OCI-LY1 (cell line): ENCODE data around the gene SLC18B1.
A peak's percentile ranks its signal among the peaks of the same experiment; 100 is the strongest.

Experiments
- H2AFZ ChIP-seq: fragments of 200-600 bp; sonication (generic), shearing (Covaris generic); 2 replicates; pipeline ENCODE4 v1.6.0; 2014; ENCODE audit warnings: antibody characterized with exemption, mild to moderate bottlenecking, low read length
- H3F3A ChIP-seq: fragments of 200-600 bp; sonication (generic), shearing (Covaris generic); 2 replicates; pipeline ENCODE4 v1.6.0; 2014; ENCODE audit warnings: mild to moderate bottlenecking, antibody characterized with exemption, low read length, moderate library complexity; ENCODE audit not compliant: insufficient read depth
- H3K27ac ChIP-seq: fragments of 200-600 bp; sonication (generic); 2 replicates; pipeline ENCODE4 v1.5.1; 2014; ENCODE audit warnings: low read length, mixed run types, mild to moderate bottlenecking, low read depth; ENCODE audit not compliant: poor library complexity, severe bottlenecking
- H3K27me3 ChIP-seq: fragments of 200-600 bp; sonication (generic); 2 replicates; pipeline ENCODE4 v1.6.0; 2014; ENCODE audit warnings: antibody characterized with exemption, mild to moderate bottlenecking, low read length, moderate library complexity; ENCODE audit not compliant: insufficient read depth
- H3K36me3 ChIP-seq: fragments of 200-600 bp; sonication (generic); 2 replicates; pipeline ENCODE4 v1.6.1; 2014; ENCODE audit warnings: mild to moderate bottlenecking, antibody characterized with exemption, low read length, moderate library complexity, mixed read lengths; ENCODE audit not compliant: insufficient read depth
- H3K4me1 ChIP-seq: fragments of 200-600 bp; sonication (generic); 2 replicates; pipeline ENCODE4 v1.5.1; 2014; ENCODE audit warnings: mild to moderate bottlenecking, low read length, moderate library complexity; ENCODE audit not compliant: insufficient read depth, severe bottlenecking
- H3K4me2 ChIP-seq: fragments of 200-600 bp; sonication (generic), shearing (Covaris generic); 2 replicates; pipeline ENCODE4 v1.6.1; 2014; ENCODE audit warnings: low read length
- H3K4me3 ChIP-seq: fragments of 200-600 bp; sonication (generic); 2 replicates; pipeline ENCODE4 v1.5.1; 2014; ENCODE audit warnings: low read length, low read depth, mild to moderate bottlenecking, mixed read lengths; ENCODE audit not compliant: poor library complexity, severe bottlenecking
- H3K79me2 ChIP-seq: fragments of 200-600 bp; shearing (Covaris generic); 2 replicates; pipeline ENCODE4 v1.6.1; 2016; ENCODE audit warnings: mixed run types, low read length, mixed read lengths; ENCODE audit not compliant: insufficient read depth
- H3K9ac ChIP-seq: fragments of 200-600 bp; sonication (generic), shearing (Covaris generic); 2 replicates; pipeline ENCODE4 v1.6.1; 2014; ENCODE audit warnings: mild to moderate bottlenecking, low read length, mixed read lengths
- H3K9me2 ChIP-seq: fragments of 200-600 bp; sonication (generic), shearing (Covaris generic); 2 replicates; pipeline ENCODE4 v1.6.1; 2014; ENCODE audit warnings: low read depth, mild to moderate bottlenecking, low read length, mixed read lengths
- H3K9me3 ChIP-seq: fragments of 200-600 bp; shearing (Covaris generic); 2 replicates; pipeline ENCODE4 v1.6.1; 2014; ENCODE audit warnings: low read length, mixed read lengths
- H4K20me1 ChIP-seq: fragments of 200-600 bp; sonication (generic), shearing (Covaris generic); 2 replicates; pipeline ENCODE4 v1.6.0; 2016; ENCODE audit warnings: mild to moderate bottlenecking, low read length; ENCODE audit not compliant: insufficient read depth
- EZH2 ChIP-seq: fragments of 200-600 bp; sonication (generic), shearing (Covaris generic); IDR thresholded peaks from 2 replicates; pipeline ENCODE4 v1.8.0; 2017; ENCODE audit warnings: borderline replicate concordance, mixed run types, mild to moderate bottlenecking, antibody characterized with exemption, low read length, moderate library complexity, mixed read lengths
- TF ChIP-seq, protein P1 (sequence below): fragments of 200-600 bp; sonication (generic), shearing (Covaris generic); IDR thresholded peaks from 2 replicates; pipeline ENCODE4 v1.5.1; 2017; ENCODE audit warnings: mild to moderate bottlenecking, antibody characterized with exemption, low read length, moderate library complexity, mixed read lengths

Gene SLC18B1

DNA sequence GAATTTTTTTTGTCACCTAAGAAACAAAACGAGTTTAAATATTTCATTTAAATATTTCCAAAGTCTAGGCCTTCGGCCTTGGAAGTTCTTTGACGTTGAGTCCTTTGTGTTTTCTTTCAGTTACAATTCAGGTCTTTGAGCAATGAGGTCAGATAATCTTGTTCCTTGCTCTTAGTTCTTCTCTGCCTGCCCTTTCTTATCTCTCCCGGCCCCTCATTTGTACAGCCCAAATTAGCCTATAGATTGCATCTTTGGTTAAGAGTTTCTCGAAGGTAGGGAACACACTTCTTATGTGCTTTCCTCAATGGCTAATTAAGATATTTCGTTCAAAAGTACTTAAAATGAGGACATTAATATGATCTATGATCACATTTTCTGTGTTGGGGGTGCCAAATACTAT lies 34.5 kb upstream of the SLC18B1 start:
- H3K9ac ChIP-seq, result no peak overlapping the region
- H3K27ac ChIP-seq, result no peak overlapping the region
- H3F3A ChIP-seq, result no peaks in the 10 kb centered on the region
- no peaks in the 10 kb centered on the region for H3K79me2 ChIP-seq
- H3K27me3 ChIP-seq, result no peaks in the 10 kb centered on the region
- H2AFZ ChIP-seq, result no peak overlapping the region
- H3K36me3 ChIP-seq, result no peaks in the 10 kb centered on the region
- no peak overlapping the region for H3K4me3 ChIP-seq
- H4K20me1 ChIP-seq, result no peaks in the 10 kb centered on the region
- H3K9me2 ChIP-seq, result no peaks in the 10 kb centered on the region
- no peaks in the 10 kb centered on the region for H3K4me1 ChIP-seq
- H3K9me3 ChIP-seq, result no peaks in the 10 kb centered on the region
- no peak overlapping the region for H3K4me2 ChIP-seq
- TF ChIP-seq, protein P1, sequence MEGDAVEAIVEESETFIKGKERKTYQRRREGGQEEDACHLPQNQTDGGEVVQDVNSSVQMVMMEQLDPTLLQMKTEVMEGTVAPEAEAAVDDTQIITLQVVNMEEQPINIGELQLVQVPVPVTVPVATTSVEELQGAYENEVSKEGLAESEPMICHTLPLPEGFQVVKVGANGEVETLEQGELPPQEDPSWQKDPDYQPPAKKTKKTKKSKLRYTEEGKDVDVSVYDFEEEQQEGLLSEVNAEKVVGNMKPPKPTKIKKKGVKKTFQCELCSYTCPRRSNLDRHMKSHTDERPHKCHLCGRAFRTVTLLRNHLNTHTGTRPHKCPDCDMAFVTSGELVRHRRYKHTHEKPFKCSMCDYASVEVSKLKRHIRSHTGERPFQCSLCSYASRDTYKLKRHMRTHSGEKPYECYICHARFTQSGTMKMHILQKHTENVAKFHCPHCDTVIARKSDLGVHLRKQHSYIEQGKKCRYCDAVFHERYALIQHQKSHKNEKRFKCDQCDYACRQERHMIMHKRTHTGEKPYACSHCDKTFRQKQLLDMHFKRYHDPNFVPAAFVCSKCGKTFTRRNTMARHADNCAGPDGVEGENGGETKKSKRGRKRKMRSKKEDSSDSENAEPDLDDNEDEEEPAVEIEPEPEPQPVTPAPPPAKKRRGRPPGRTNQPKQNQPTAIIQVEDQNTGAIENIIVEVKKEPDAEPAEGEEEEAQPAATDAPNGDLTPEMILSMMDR, result no peak
- TF ChIP-seq EZH2, result no peak

DNA sequence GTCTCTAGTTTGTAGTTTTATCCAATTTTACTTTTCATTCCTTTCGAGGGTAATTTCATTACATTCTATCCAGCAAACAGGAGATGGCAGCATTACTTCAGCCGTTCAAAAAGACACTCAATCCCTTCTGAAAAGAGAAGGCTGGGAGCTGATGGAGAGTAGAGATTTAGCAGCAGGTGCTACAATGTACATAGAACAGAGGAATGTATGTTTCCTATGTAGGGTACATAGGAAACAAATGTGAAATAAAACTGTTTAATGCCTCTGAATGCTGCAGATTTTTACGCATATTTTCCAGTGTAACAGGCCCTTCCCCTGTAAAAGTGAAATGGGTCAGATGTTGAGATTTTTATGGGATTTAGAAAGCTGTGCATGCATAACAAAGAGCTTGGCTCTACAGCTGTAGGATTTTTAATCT lies 31.9 kb upstream of the SLC18B1 start:
- Histone ChIP-seq H3F3A (no peaks in the 10 kb centered on the region), H2AFZ (no peak overlapping the region), H3K9me2 (no peaks in the 10 kb centered on the region), H3K9ac (no peak overlapping the region), H3K4me1 (no peaks in the 10 kb centered on the region), H3K4me2 (no peak overlapping the region), H3K4me3 (no peak overlapping the region), H3K27me3 (no peaks in the 10 kb centered on the region), H3K9me3 (no peaks in the 10 kb centered on the region), H4K20me1 (no peaks in the 10 kb centered on the region), H3K27ac (no peak overlapping the region), H3K36me3 (no peaks in the 10 kb centered on the region), H3K79me2 (no peaks in the 10 kb centered on the region)
- TF ChIP-seq, protein P1, result peak; percentile 51; the same call in 1 of the 2 replicates
- no peak for TF ChIP-seq EZH2

DNA sequence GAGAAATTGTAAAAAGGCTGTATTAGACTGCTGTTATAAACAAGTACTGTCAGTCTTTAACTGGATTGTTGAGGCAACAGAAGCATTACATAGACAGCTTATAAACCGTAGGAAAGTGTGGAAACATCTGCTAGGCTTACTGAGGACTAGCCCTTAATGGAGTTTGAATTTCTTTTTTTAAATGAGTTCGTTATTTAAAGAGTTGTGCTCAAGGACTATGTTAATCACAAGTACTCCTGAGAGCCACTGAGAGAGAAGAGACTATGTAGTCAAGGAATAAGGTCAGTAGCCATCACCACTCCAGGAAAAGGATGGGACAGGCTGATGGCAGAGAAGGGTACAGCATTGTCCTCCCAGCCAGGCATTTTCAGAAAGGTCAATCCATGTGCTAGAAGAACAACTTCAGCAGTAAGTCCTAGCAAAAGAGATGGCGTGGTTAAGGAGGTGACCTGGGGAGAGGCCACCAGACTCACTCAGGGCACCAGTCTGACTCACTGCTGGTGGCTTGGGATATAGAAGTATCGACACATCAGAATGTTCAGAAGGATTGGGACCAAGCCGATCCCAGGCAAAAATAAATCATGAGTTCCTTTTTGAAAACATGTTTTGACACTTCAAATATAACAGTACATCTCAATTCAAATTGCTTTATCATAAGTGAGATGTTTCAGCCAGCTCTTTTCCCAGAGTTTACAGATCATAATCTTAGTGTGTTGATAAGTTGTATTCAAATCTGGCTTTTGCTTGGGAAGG lies 22.4 kb upstream of the SLC18B1 start:
- no peak for TF ChIP-seq EZH2
- TF ChIP-seq, protein P1, result no peak
- H3F3A ChIP-seq, result peaks cover 31% of the 10 kb centered on the region; the same call in 1 of the 2 replicates
- H3K9ac ChIP-seq, result no peak overlapping the region
- no peaks in the 10 kb centered on the region for H4K20me1 ChIP-seq
- H3K79me2 ChIP-seq, result peaks cover 7% of the 10 kb centered on the region; the same call in 1 of the 2 replicates
- H3K27ac ChIP-seq, result peak overlapping the region; percentile 43
- H3K9me2 ChIP-seq, result no peaks in the 10 kb centered on the region
- H2AFZ ChIP-seq, result no peak overlapping the region
- no peaks in the 10 kb centered on the region for H3K9me3 ChIP-seq
- peaks cover 41% of the 10 kb centered on the region for H3K36me3 ChIP-seq
- peaks cover 21% of the 10 kb centered on the region for H3K4me1 ChIP-seq
- H3K27me3 ChIP-seq, result no peaks in the 10 kb centered on the region
- no peak overlapping the region for H3K4me3 ChIP-seq
- no peak overlapping the region for H3K4me2 ChIP-seq
